NK-92 treated with Interleukin-12 subunit alpha and Interleukin-12 subunit beta, amount 100 ng/mL, for 24 hours (cell line): ENCODE measurements around the gene MOB1B.
"Not testable (repeated sequence)": the region's sequence is repeated elsewhere in the genome, so short reads cannot be mapped to it uniquely, and the experiment has no call there.

ENCODE experiments used
- DNase-seq: peaks from one replicate; lab custom pipeline; 2025; lab: John Stamatoyannopoulos, UW

Gene MOB1B

DNA sequence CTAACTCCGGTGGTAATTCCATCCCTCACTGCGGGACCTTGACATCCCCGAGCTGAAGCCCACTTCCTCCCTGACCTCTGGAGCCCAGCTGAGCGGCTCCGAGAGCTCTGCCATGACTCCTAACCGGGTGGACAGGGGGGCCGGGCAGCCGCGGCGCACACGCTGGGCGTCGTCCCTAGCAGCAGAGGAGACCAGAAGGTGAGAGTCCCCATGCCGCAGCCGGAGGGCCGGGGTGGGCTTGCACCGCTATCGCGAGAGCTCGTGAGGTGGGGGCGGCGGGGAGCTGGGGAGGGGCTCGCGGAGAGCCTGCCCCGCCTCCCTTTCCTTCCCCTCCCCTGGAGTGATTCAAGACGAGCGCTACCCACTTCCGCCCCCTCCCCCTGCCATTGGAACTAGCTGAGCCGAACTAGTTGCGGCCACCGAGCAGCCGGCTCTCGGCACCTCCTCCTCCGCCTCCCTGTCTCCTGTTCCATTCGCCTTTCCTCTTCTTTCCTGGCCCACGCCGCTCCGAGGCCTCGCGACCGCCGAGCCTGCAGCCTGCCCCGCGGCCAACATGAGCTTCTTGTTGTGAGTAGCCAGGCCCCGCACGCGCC lies at the start of gene MOB1B:
Gene MOB1B (plus strand): TSS at position 386 of the 593 bp plus-strand sequence. CDS start 168 bp downstream, at position 554.
- DNase-seq: peak; percentile 62

DNA sequence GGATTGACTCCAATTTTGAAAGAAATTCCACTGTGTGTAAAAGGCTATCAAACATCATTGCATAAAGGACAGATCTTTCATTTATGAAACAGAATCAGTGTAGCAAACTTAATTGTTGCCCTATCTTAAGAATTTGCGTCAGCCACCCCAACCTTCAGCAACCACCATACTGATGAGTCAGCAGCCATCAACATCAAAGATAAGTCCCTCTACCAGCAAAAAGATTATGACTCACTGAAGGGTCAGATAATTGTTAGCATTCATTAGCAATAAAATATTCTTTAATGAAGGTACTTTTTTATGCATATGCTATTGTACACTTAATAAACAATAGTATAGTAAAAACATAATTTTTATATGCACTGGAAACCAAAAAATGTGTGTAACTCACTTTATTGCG lies 46.7 kb upstream of the MOB1B start:
- no peak for DNase-seq

DNA sequence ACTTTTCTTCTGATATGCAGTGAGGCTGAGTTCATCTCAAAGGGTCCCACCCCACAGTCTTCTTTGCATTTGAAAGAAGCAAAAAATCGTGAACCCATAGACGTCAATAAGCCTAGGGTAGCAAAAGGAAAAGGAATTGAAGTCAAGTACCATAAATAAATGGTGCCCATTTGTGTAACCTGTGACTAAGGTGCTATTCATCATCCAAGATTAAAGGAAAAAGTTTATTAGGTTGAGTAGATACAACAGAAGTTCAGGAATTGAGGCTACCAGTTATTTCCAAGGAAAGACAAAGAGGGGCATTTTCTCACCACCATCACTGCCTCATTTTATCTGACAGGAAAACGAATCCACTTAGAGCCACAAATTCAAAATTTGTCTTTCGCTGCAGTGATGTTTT lies 43.7 kb upstream of the MOB1B start:
- DNase-seq: no peak

DNA sequence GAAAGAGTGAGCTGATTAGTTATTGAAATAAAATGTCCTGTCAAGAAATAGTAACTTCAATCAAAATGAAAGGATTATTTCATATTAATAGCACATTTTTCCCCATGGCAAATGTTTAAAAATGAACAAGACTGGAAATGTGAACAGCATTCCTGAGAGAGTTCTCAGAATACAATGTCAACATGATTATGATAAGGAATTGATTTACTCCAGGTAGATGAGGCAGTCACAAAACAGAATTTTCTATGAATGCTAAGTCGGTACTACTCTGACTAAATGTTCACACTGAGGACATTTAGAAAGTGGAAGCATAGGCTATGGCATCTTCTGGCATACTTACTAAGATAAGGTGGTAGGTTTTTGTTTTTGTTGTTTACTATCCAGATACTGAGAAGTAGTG lies 43.1 kb upstream of the MOB1B start:
- no peak for DNase-seq

DNA sequence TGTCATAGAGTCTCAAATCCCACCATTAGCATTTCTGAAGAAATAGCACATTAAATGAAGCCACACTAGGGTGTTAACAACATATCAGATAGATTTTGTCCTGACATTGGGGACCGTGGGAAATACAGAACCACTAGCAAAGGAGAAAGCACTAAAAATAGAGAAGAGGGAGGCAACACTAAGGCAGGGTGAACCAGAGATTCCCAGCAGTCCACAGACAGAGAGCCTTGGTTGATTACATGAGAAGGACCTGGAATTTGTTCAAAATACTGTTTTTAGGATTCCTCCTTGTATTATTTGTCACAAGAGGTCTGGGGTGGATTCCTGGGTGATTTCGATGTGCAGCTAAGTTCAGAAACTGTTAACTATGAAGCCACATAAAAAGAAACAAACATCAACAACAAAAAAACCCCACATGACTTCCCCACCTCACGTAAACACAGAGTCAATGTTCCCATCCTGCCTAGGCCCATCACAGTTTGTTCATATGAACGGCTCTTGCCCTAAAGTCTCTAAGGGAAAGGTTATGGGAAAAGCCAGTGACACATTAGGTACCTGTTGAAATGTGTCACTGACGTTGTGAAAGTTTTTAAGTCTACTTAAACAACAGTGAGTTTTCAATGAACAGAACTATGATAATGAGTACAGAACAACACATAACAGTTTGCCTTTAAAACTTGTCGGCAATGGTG lies 38.9 kb upstream of the MOB1B start:
- no peak for DNase-seq

DNA sequence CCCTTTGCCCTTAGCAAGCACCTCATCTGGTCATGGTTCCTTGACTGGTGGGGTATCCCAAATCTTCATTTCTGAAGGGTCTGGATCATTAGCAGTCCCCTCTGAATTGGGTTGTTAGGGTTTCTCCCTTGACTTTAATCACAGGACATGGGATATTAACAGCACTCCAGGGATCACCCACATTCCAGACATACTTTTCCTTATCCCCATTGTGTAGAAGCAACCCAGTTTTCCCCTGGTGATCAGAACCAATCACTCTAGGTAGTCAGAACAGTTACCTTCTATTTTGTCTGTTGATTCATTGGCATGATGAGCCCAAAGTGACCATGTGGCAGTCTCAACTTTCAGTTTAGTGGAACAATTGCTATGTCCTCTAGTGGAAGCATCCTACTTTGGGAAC lies 33.4 kb upstream of the MOB1B start:
- no peak for DNase-seq

DNA sequence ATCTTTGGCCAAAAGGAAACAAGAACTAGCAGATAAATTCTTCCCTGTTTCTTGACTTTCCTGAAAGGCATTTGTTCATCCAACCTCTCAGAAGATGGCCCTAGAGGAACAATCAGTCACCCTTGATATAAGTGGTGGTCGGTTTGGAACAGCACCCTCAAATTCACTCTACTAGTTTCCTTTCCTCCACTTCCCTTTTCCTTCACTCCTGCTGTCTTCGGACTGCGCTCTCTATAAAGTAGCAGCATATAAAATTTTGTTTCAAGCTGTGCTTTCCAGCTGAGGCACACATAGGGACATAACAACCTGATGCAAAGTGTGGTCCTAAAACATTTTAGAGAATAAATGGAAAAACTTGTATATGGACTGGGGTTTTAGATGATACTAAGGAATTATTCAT lies 29.0 kb upstream of the MOB1B start:
- DNase-seq: no peak

DNA sequence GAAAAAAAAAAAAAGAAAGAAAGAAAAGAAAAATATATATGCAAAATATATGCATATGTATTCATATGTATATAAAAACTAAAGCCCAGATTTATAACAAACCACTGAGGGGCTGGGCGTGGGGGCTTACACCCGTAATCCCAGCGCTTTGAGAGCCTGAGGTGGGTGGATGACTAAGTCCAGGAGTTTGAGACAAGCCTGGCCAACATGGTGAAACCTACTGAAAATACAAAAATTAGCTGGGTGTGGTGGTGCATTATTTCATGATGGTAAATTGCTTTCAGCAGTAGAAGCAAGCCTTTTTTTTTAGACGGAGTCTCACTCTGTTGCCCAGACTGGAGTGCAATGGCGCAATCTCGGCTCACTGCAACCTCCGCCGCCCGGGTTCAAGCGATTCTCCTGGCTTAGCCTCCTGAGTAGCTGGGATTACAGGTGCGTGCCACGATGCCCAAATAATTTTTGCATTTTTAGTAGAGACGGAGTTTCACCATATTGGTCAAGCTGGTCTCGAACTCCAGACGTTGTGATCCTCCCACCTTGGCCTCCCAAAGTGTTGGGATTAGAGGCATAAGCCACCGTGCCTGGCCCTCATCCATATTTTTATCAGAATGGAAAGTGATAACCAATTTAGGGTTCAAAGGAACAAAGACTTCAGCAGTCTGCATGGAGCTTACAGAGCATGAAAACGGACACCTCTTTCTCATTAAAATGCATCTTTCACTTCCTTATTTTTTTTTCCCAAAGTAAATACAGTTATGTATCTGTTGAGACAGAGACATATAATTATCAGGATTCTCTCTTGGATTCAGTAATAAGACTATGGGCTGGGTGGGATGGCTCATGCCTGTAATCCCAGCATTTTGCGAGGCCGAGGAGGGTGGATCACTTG lies 27.7 kb upstream of the MOB1B start:
- DNase-seq: no peak

DNA sequence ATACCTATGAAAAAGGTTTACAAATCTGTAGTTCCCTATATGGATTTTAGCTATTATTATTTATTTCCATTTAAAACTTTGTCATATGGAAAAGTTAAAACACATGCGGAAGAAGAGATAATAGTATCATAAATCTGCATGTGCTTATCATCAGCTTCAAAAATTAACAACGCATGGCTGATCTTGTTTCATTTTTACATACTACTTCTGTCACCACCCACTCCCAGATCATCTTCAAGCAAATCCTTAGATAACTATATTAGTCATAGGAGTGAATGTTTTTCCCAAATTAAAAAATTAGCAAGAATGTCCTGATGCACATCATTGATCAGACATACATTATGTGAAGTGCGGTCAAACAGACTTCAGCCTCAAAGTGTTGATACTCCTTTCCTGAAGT lies 24.6 kb upstream of the MOB1B start:
- no peak for DNase-seq

DNA sequence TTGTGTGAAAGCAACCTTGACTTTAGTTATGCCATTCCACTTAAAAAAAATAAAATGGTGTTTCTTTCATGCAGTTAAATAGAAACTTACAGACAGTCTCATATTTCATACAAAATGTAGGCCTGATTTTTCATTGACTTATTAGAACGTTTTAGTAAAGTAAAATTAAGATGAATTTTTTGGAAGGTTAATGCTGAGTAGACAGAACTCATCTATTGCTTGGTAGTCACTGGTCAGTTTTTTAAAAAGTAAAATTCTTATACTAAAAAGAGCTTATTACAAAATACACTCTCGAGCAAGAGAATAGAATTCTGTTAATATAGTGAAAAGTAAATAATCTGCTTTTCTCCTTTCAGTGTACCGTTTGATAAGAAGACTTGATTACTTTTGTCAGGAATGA lies 21.4 kb upstream of the MOB1B start:
- DNase-seq: no peak

DNA sequence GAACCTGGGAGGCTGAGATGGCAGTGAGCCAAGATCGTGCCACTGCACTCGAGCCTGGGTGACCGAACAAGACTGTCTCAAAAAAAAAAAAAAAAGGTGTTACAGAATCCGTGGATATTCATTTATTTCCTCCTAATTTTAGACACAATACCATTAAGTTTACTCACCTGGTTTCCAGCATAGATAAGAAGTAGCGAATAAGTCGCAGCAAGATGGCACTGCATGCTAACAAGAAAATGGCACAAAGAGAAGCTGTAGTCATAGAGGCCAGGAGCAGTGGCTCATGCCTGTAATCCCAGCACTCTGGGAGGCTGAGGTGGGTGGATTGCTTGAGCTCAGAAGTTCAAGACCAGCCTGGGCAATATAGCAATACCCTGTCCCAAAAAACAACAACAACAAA lies 17.0 kb upstream of the MOB1B start:
- DNase-seq: no peak

DNA sequence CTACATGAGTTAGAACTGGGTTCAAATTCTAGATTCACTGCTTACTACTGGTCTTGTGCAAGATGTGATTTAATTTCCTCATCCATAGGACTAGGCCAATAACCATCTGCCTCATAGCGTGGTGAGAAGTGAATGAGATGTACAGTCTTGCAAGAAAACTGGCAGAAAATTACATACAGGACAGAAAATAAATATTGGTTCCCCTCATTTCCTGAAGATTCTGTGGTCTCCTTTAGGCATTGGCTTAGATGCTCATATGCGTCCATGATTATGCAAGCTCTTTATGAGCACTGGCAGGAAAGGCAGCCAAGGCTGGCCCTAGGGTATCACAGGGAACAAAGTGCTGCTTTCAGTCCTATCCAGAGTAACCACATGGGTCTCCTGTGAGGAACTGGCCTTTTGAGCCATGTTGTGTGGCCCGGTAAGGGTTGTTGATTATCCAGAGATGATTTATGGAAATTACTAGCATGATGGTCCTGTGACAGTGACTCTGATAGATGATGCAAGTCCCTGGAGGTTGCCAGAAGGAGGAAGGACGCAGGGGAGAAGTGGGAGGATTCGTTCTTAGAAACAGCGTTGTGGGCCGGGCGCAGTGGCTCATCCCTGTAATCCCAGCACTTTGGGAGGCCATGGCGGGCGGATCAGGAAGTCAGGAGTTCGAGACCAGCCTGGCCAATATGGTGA lies 9.9 kb upstream of the MOB1B start:
- no peak for DNase-seq

DNA sequence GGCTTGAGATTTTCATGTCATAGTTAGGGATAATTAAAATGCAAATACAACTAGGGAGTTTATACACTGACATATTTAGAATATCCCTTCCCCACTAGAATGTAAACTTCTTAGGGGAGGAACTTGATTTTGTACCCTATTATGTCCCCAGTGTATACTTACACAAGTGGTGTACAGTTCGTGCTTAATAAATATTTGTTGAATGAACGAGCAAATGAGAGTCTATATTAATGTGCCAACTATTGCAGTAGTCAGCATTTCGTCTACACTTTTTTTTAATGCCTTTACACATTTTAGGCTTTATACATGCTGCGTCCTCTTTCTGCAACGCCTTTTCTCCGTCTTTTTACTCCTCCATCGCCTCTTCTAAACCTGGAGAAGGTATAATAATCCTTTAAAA lies 8.4 kb upstream of the MOB1B start:
- DNase-seq: no peak

DNA sequence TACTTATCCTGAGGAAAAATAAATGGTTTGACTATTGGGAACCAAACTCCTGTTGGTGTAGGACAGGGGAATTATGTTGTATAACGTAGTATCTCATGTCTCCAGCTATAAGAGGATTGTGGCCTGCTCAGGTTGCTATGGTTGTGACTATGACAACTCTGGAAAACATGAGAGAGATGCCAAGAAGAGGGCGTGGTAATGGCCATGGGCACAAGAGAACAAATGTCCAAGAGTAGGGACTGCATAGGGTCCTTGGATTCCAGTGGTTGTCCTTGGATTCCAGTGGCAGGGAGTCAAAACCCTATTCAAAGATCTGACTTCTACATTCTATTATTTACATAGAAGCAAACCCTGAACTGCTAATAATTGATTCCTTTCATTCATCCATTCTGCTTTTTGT lies 6.8 kb upstream of the MOB1B start:
- DNase-seq: no peak

DNA sequence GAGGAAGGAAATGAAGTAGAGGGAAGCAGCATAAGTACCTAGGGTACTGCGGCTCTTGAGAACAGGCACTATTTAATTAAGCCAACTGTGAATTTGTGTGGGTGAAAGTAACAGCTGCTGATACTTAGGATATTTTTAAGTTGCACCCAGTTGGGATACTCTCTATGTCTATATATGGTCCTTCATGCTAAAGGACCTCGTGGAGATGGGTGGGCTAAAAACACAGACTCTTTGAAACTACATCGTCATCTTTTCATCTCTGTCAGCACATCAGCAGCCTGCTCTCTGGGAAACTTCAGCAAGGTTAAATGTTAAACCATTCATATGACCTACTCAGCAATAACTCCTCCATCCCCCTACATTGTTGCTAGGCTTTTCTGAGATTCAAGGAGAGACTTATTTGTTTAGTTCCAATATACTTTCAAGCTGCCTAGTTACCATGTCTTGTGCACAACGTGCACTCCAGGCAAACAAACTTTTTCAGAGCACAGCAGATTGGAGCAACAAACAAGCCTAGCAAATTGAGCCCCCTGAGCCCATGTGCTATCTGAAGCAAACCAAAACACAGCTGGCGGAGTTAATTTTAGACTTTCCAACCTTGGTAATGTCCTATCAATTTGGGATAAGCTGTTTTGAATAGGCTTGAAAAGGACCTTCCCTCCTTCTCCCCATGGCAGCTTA lies 6.2 kb upstream of the MOB1B start:
- DNase-seq: no peak

DNA sequence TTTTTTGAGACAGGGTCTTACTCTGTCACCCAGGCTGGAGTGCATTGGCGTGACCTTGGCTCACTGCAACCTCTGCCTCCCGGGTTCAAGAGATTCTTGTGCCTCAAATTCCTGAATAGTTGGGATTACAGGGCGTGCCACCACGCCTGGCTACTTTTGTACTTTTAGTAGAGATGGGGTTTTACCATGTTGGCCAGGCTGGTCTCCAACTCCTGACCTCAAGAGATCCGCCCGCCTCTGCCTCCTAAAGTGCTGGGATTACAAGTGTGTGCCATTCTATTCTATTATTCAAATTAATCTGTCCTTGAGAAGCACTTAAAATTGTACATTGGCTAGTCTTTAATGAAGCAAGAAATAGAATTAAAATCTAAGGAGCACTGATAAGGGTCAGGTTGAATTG lies 3.6 kb upstream of the MOB1B start:
- DNase-seq: not testable (repeated sequence)

DNA sequence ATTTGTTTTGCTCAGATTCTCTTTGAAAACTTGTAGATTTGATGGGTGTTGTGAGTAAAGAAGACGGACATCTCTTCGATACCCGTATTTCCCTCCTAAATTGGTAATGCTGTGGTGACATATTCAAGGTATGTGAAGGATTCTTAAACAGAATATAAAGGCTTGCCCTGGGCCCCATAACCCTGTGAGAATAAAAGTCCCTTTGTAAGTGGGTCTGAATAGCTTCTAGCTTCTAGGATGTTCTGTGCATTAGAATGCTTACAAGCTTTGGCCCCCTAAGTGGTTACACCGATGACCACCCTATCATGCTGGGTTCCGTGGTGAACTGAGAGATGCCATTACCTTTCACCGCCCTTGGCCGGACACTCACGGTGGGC lies 574 bp upstream of the MOB1B start:
- DNase-seq: no peak

DNA sequence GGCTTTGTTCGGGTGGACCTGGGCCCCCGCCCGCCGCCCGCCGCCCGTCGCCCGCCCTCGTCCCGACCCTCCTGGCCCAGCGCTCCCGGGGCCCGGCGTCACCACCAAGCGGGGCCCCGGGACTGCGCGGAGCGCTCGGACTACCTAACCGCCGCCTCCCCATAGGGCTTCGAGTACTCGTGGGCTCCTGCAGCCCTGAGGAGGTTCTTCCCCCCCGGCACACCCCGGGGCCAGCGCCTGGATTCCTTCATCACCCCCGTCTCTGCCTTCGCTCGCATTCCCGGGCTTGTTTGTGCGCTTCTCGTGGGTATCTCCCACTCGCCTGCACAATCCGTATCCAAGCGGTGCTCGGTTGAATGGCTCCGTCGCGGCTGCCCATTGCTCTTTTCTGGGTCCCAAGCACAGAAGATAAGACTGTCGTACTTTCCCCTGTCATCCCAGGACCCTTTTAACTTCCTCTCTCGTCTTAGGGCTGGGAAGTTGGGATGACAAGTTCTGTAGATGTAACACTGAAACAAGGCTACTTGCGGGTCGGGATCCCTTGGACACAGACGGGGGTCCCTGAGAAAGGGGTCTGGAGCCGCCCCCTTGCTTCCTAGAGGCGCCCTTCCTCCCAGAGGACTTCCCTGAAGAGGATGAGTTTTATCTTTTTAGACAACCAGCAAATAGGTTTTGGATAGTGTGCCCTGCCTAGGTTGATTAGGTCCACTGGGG lies 565 bp downstream of the MOB1B start:
- no peak for DNase-seq

DNA sequence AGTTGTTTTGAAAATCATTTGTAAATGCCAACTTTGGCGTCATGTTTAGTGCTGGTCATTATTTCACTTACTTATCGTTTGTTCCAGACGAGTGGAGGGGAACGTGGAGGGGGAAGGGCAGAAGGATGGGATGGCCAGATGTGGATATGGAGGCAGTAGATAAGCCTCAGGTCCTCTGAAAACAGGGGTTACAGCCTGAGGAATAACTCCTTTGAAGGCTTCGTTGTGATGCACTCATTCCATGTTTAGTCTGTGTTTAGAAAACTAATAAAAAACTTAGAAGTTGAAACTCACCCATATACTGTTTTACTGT lies 1.1 kb downstream of the MOB1B start:
- DNase-seq: no peak

DNA sequence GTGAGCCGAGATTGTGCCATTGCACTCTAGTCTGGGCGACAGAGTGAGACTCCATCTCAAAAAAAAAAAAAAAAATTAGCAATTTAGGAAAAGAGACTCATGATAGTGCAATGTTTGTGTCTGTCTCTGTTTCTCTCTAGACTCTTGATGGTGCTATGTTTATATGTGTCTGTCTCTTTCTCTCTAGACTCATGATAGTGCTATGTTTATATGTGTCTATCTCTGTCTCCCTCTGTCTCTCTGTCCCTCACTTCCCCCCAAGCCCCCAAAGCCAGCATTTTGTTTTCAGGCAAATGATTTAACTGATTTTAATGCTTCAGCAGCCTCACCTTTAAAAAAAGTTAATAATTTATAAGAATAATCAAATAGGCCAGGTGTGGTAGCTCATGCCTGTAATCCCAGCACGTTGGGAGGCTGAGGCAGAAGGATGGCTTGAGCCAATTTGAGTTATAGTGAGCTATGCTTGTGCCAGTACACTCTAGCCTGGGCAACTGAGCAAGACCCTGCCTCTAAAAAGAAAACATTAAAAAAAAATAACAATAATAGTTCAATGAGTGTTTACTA lies 6.9 kb downstream of the MOB1B start:
- DNase-seq: no peak

DNA sequence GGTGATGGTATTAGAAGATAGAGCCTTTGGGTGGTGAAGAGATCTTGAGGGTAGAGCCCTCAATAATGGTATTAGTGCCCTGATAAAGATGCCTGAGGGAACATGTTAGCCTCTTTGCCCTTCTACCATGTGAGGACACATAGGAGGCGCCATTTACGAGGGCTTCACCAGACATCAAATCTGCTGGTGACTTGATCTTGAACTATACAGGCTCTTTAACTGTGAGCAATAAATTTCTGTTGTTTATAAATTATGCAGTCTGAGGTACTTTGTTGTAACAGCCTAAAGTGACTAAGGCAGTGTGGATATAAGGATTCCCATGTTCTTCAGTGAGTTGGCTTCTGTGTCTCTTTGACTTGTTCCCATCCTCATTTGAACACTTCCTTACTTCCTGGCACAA lies 11.8 kb downstream of the MOB1B start:
- DNase-seq: no peak
